GM12878 (cell line): ENCODE results near the gene CEP131. TPM values are rescaled to one million over a fixed set of nuclear protein-coding genes. Genes with fewer than 3 reads are reported as not detected.

Source experiments
- ATAC-seq: fragments of 200-7000 bp; cut with Tn5 transposase; 3 replicates; pipeline ENCODE4 v1.9.1; 2020; ENCODE audit warnings: mild to moderate bottlenecking, moderate library complexity
- BruUV-seq: library from RNA; stranded (reverse); fragments of 400-500 nt; replicated peaks from 2 replicates; lab custom pipeline; 2021; lab: Mats Ljungman, UMichigan
- CTCF ChIA-PET: fragments of 300-600 bp; sonication (Branson Sonifier 250); formaldehyde crosslinking; extraction: SDS; loops from one replicate; lab custom pipeline; 2021; ENCODE audit warnings: inconsistent platforms; lab: Yijun Ruan, JAX
- POLR2A ChIA-PET: fragments of 350-600 bp; formaldehyde crosslinking; extraction: SDS; loops from one replicate; lab custom pipeline; 2021; ENCODE audit warnings: inconsistent platforms; lab: Charles Lee
- RAD21 ChIA-PET: fragments of 300-600 bp; sonication (Branson Sonifier 250); formaldehyde crosslinking; loops from one replicate; lab custom pipeline; 2023; ENCODE audit warnings: antibody characterized with exemption; ENCODE audit not compliant: unreplicated experiment; lab: Charles Lee
- SMC1A ChIA-PET: fragments of 300-600 bp; sonication (Branson Sonifier 250); formaldehyde crosslinking; loops from one replicate; lab custom pipeline; 2023; ENCODE audit not compliant: unreplicated experiment, uncharacterized antibody; lab: Charles Lee
- DNase-seq: peaks from one replicate; pipeline ENCODE4 v3.0.0-alpha.2; 2011; ENCODE audit warnings: low read depth, low spot score
- FAIRE-seq: peaks from 3 replicates; lab custom pipeline; 2011; peaks lifted over from hg19 to GRCh38; lab: Jason Lieb, UNC
- H2AFZ ChIP-seq: 2 replicates; pipeline ENCODE4 v1.6.0; 2011; ENCODE audit warnings: low read depth, low read length, control low read depth; ENCODE audit not compliant: control insufficient read depth
- H3K27ac ChIP-seq: 2 replicates; pipeline ENCODE4 v1.5.1; 2011; ENCODE audit warnings: control low read depth; ENCODE audit not compliant: control insufficient read depth, insufficient read depth
- H3K27me3 ChIP-seq, 2 experiments: replicated peaks in 1 of 2; 2 replicates each; pipeline versions ENCODE4 v1.6.0 to v1.6.1; 2011; ENCODE audit warnings: low read length in 1 of 2; ENCODE audit not compliant: control insufficient read depth in 2 of 2, insufficient read depth in 2 of 2
- H3K36me3 ChIP-seq, 2 experiments: 2 replicates each; pipeline ENCODE4 v1.5.1; 2011; ENCODE audit warnings: low read length in 1 of 2; ENCODE audit not compliant: control insufficient read depth in 2 of 2, insufficient read depth in 2 of 2
- H3K4me1 ChIP-seq: 2 replicates; pipeline ENCODE4 v1.6.1; 2011; ENCODE audit warnings: mild to moderate bottlenecking, low read length, moderate library complexity, mixed read lengths; ENCODE audit not compliant: control insufficient read depth, insufficient read depth
- H3K4me2 ChIP-seq: 2 replicates; pipeline ENCODE4 v1.6.0; 2011; ENCODE audit warnings: control low read depth; ENCODE audit not compliant: control insufficient read depth, insufficient read depth
- H3K4me3 ChIP-seq: fragments of 200-600 bp; sonication (generic); 2 replicates; pipeline ENCODE4 v1.5.1; 2016
- H3K79me2 ChIP-seq: 2 replicates; pipeline ENCODE4 v1.6.0; 2011; ENCODE audit warnings: low read length; ENCODE audit not compliant: control insufficient read depth, insufficient read depth
- H3K9ac ChIP-seq: 2 replicates; pipeline ENCODE4 v1.8.0; 2011; ENCODE audit warnings: low read length, control low read depth, mixed read lengths; ENCODE audit not compliant: control insufficient read depth, insufficient read depth
- H3K9me3 ChIP-seq: replicated peaks from 3 replicates; pipeline ENCODE4 v1.5.1; 2011; ENCODE audit warnings: mild to moderate bottlenecking, low read length; ENCODE audit not compliant: control insufficient read depth, insufficient read depth
- H4K20me1 ChIP-seq: 2 replicates; pipeline ENCODE4 v1.6.0; 2011; ENCODE audit not compliant: control insufficient read depth, insufficient read depth
- ASH2L ChIP-seq: fragments of 300-600, 200-600 bp; sonication (generic); IDR thresholded peaks from 2 replicates; pipeline ENCODE4 v1.6.1; 2017; ENCODE audit warnings: low read depth, mild to moderate bottlenecking, borderline replicate concordance
- CHD2 ChIP-seq: IDR thresholded peaks from 2 replicates; pipeline ENCODE4 v1.6.1; 2011; ENCODE audit warnings: low read depth, low read length, improper control_type of control experiment, borderline replicate concordance
- EGR1 ChIP-seq, 2 experiments: IDR thresholded peaks; 1 replicate in 1 of 2; 2 replicates in 1 of 2; pipeline ENCODE4 v1.6.1; 2011 to 2012; ENCODE audit warnings: low read depth in 2 of 2, low read length in 2 of 2, borderline replicate concordance in 1 of 2, mild to moderate bottlenecking in 1 of 2, moderate library complexity in 1 of 2
- MTA2 ChIP-seq: fragments of 450-650 bp; IDR thresholded peaks from 2 replicates; pipeline ENCODE4 v1.6.1; 2016; ENCODE audit warnings: low read depth, mild to moderate bottlenecking, moderate library complexity
- MYC ChIP-seq: IDR thresholded peaks from 2 replicates; pipeline ENCODE4 v1.6.1; 2011; ENCODE audit warnings: mild to moderate bottlenecking, low read length, moderate library complexity, inconsistent platforms; ENCODE audit not compliant: insufficient read depth, insufficient replicate concordance, insufficient read length, severe bottlenecking
- NFYB ChIP-seq: IDR thresholded peaks from 2 replicates; pipeline ENCODE4 v1.6.1; 2011; ENCODE audit warnings: low read depth, mild to moderate bottlenecking, low read length, improper control_type of control experiment, moderate library complexity; ENCODE audit not compliant: insufficient read depth
- YY1 ChIP-seq: IDR thresholded peaks from 2 replicates; pipeline ENCODE4 v1.6.1; 2011; ENCODE audit warnings: low read depth, mild to moderate bottlenecking, low read length
- ZNF24 ChIP-seq: fragments of 450-650 bp; IDR thresholded peaks from 2 replicates; pipeline ENCODE4 v1.6.1; 2017; ENCODE audit warnings: antibody characterized with exemption, mild to moderate bottlenecking
- WGBS: methylation state at CpG from one replicate; pipeline ENCODE4 v1.1.6; 2016; ENCODE audit warnings: low lambda C conversion rate; ENCODE audit not compliant: insufficient replicate concordance, insufficient coverage; ENCODE audit errors: missing lambda C conversion rate; 5-methylcytosine and 5-hydroxymethylcytosine counted together
- in situ Hi-C: fragments of 300-500 bp; cut with MboI; formaldehyde crosslinking; loops from 9 replicates; pipeline ENCODE4 v1.14.3; 2018; ENCODE audit warnings: mixed read lengths
- intact Hi-C: fragments of 100-400 bp; cut with micrococcal nuclease; formaldehyde crosslinking; loops from one replicate; pipeline ENCODE4 v1.14.2; 2022; ENCODE audit not compliant: unreplicated experiment
- polyA plus RNA-seq, 11 experiments: library from polyadenylated mRNA; depleted of rRNA in 4 of 11; unstranded in 6 of 11; stranded (reverse) in 5 of 11; fragments of >200 nt; fragmentation: Nextera tagmentation in 4 of 11; fragmentation: Illumina TruSeq in 1 of 11; extraction: Ambion mirVana in 4 of 11; extraction: Trizol in 1 of 11; gene quantifications; 1 replicate in 1 of 11; 2 replicates in 10 of 11; pipeline versions ENCODE4 v1.2.1 to v1.2.3, GENCODE V29; 2011 to 2016; ENCODE audit warnings: inconsistent platforms in 2 of 11, missing spikeins in 2 of 11, low read depth in 1 of 11
- total RNA-seq, 4 experiments: library from RNA; depleted of rRNA in 3 of 4; stranded (reverse); fragments of >200 nt in 3 of 4; fragmentation: Illumina TruSeq in 1 of 4; extraction: Trizol in 1 of 4; gene quantifications; 2 replicates each; pipeline versions ENCODE4 v1.2.1 to v1.2.3, GENCODE V29; 2013 to 2021
- TF ChIP-seq, protein P1 (sequence below): fragments of 450-650 bp; IDR thresholded peaks from 2 replicates; pipeline ENCODE4 v1.6.1; 2016; ENCODE audit warnings: mild to moderate bottlenecking, moderate library complexity, borderline replicate concordance

Gene CEP131
- total and polyA plus RNA-seq, 10 of the 15 experiments (the other 5 are each of a cell fraction or from before 2014, with no cell fraction given): 0.05 to 17.3 (median 6.7) TPM

DNA sequence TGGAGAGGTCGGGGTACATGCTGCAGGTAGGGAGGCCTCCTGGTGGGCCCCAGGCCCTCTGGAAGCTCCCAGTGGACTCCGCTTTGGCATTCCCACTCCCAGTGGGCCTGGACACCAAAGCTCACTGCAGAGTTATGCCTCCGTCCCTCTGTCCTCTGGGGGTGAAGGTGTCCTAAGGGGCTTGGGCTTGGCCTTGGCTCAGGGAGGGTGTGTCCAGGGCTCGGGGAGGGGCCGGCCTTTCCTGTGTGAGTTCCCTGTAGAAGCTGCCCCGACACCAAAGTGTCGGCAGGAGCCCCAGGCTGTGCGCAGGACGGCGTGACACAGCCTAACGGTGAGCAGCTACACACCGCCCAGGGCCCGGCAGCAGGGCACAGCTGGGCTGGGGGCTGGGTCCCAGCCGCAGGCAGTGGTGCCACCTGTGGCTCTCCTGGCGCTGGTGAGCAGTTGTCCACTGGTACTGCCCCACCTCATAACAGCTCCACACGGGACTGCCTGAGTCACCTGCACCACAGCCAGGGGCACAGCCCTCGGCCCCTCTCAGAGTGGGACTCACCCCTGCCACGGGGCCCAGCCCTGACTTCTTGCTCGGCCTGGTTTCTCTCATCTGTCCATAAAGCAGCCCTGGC lies 10.0 kb upstream of the CEP131 start:
- ChIA-PET POLR2A (no interaction called here), CTCF (no interaction called here), SMC1A (interaction anchor here (0.7 kb wide), 1 partner anchor 10 kb away, joined by 3 read pairs; the partner anchor contains the start of gene CEP131), RAD21 (no interaction called here)
- TF ChIP-seq EGR1 (IDR thresholded peaks at IDR 0.05; ENCODE audit: borderline replicate concordance in 1 of 2, low read depth in 2 of 2, low read length in 2 of 2): no peak
- TF ChIP-seq MTA2: no peak
- no peak for TF ChIP-seq CHD2
- TF ChIP-seq, protein P1, sequence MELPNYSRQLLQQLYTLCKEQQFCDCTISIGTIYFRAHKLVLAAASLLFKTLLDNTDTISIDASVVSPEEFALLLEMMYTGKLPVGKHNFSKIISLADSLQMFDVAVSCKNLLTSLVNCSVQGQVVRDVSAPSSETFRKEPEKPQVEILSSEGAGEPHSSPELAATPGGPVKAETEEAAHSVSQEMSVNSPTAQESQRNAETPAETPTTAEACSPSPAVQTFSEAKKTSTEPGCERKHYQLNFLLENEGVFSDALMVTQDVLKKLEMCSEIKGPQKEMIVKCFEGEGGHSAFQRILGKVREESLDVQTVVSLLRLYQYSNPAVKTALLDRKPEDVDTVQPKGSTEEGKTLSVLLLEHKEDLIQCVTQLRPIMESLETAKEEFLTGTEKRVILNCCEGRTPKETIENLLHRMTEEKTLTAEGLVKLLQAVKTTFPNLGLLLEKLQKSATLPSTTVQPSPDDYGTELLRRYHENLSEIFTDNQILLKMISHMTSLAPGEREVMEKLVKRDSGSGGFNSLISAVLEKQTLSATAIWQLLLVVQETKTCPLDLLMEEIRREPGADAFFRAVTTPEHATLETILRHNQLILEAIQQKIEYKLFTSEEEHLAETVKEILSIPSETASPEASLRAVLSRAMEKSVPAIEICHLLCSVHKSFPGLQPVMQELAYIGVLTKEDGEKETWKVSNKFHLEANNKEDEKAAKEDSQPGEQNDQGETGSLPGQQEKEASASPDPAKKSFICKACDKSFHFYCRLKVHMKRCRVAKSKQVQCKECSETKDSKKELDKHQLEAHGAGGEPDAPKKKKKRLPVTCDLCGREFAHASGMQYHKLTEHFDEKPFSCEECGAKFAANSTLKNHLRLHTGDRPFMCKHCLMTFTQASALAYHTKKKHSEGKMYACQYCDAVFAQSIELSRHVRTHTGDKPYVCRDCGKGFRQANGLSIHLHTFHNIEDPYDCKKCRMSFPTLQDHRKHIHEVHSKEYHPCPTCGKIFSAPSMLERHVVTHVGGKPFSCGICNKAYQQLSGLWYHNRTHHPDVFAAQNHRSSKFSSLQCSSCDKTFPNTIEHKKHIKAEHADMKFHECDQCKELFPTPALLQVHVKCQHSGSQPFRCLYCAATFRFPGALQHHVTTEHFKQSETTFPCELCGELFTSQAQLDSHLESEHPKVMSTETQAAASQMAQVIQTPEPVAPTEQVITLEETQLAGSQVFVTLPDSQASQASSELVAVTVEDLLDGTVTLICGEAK: no peak
- TF ChIP-seq YY1: no peak
- TF ChIP-seq ZNF24: no peak
- TF ChIP-seq NFYB: no peak
- no peak for TF ChIP-seq ASH2L
- no peak for TF ChIP-seq MYC
- H3K9me3 ChIP-seq: no peaks in the 10 kb centered on the region
- H3K27me3 ChIP-seq: no peaks in the 10 kb centered on the region
- H3K36me3 ChIP-seq: peaks cover 4 to 12% of the 10 kb centered on the region in 2 experiments; a peak in 3 of 4 replicates
- no peak overlapping the region for H2AFZ ChIP-seq
- H3K4me1 ChIP-seq: peaks cover 14% of the 10 kb centered on the region
- 88% methylated on average over 19 of the region's 19 CpGs for WGBS
- peaks cover 3% of the 10 kb centered on the region for H3K79me2 ChIP-seq
- BruUV-seq: no TSS peak
- no peak overlapping the region for H3K9ac ChIP-seq
- no peaks in the 10 kb centered on the region for H4K20me1 ChIP-seq
- ATAC-seq (no peak), FAIRE-seq (no peak), DNase-seq (no peak)
- intact Hi-C loops (no loop called here), in situ Hi-C loops (loop anchor here (25.0 kb wide), 1 partner anchor 220 kb away; no protein-coding TSS in a partner anchor)
- no peak overlapping the region for H3K4me2 ChIP-seq
- no peak overlapping the region for H3K4me3 ChIP-seq
- no peak overlapping the region for H3K27ac ChIP-seq
